Activated CD8-positive, alpha-beta memory T cell treated with anti-CD3 and anti-CD28 coated beads for 24 hours (primary cell): Measurements from ENCODE around the gene RAPGEF2.

Experiments
- DNase-seq: peaks from one replicate; pipeline ENCODE4 v3.0.0-alpha.2; 2020

The RAPGEF2 gene

DNA sequence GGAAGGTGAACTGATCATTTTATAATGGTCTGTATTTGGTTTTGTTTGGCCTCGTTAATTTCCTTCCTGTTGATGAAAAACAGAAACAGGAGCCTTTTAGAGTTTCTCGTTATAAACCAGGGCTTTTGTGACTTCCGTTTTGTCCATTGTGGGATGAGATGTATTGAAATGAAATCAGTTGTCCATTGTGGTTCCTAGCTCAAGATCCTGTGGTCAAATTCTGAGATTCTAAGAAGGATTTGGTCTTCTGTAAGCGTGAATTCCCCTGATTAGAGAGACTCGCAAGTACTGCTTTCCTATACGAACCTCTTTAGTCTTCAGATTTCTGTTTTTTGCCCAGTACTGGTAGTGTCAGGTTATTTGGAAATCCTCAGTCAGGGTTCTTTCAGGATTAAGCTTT is 101.7 kb downstream of the RAPGEF2 start:
- no peak for DNase-seq

DNA sequence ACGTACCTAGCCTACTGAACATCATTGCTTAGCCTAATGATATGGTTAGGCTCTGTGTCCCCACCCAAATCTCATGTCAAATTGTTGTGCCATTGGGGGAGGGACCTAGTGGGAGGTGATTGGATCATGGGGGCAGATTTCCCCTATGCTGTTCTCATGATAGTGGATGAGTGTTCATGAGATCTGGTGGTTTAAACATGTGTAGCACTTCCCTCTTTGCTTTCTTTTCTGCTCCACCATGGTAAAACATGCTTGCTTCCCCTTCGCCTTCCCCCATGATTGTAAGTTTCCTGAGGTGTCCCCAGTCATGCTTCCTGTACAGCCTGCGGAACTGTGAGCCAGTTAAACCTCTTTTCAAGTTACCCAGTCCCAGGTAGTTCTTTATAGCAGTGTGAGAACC is 102.6 kb downstream of the RAPGEF2 start:
- DNase-seq, result no peak

DNA sequence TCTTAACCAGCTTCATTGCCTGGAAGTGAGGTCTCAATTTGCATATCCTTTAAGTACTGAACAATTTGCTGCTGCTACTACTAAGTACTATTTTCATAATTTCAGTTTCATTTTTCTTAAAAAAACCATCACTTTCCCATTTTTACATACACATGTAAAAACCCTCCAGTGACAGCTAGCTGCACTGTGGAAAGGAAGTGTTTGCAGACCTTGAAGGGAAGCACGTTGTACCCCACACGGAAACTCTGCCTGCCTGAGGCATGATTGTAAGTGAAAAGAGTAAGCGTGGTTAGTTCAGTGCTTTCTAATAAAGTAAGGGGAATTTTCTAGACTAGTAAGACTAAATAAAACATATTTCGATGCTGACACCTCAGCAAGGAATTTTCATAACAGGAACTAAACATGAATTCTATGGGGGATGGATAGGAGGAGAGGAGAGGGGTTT is 103.6 kb downstream of the RAPGEF2 start:
- DNase-seq, result peak; percentile 61

DNA sequence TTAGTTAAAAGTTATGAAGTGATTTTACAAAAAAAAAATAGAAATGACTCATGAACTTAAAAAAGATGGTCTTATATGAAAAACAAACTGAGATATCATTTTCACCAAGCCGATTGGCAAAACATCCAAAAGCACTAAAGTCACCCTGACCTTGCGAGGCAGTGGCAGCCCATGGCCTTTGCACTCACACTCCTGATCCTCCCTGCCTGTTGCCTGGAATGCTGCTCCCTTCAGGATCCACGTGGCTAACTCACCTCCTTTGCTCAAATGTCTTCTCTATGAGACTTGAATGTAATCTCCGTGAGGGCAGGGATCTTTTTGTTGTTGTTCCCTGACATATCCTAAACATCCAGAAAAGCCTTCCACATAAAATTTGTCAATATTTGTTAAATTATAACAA is 106.4 kb downstream of the RAPGEF2 start:
- DNase-seq, result no peak

DNA sequence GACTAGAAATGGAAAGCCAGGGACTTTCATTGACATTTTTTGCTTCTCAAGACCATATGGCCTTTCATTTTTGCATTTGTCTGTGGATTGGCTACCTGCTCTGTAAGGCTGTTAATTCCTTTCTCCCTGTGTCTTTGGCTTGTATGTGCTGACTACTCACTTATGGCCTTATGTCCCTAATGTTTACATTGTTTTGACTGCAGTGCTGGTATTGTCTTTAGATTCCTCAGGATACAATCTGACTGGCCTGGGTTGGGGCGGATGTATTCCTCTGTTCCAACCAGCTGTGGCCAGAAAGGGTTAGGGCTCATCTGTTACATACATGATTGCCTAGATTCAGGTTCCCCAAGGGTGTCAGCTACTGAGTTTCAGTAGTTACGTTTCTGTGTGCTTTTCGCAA is 108.1 kb downstream of the RAPGEF2 start:
- DNase-seq, result no peak

DNA sequence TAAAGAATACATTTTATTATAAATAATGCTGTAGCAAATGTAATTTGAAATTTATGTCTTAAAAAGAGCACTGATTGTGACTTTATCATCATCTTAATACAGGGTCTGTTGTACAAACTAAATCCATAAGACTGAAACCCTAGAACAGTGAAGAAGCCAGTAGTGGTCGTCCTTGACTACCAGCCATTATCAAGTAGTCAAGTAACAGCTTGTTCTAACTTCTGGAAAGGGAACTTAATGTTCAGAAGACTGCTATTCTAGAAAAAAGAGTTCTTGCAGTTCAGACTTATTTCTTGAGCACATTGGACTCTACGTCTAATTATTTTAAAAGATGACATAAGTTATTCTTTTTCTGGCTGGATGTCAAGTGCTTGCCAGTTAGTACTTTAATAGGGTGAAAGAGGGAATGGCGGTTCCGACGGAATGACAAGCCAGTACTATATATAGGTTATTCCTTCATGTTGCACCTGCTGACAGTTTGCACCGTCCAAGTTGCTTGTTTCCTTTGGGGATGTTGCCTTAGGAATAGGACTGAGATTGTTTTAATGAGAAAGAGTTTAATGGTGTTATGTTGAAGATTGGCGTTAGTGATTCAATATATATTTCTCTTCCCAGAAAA is 109.9 kb downstream of the RAPGEF2 start:
- no peak for DNase-seq

DNA sequence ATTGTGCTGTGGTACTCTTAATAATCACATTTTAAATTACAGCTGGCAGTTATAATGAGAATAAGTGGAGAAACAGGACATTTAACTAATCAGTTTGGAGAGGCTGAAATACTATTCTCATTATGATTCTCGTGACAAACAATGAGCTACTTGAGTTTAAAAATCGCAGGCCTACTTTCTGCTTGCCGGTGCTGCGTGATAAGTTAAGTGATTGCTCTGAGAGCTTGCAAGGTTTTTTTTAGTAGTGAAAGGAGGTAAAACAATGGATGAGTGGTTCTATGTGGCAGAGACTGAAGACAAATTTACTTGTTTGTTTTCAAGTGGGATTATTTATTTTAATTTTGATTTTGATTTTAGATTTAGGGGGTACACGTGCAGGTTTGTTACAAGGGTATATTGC is 114.0 kb downstream of the RAPGEF2 start:
- DNase-seq, result no peak

DNA sequence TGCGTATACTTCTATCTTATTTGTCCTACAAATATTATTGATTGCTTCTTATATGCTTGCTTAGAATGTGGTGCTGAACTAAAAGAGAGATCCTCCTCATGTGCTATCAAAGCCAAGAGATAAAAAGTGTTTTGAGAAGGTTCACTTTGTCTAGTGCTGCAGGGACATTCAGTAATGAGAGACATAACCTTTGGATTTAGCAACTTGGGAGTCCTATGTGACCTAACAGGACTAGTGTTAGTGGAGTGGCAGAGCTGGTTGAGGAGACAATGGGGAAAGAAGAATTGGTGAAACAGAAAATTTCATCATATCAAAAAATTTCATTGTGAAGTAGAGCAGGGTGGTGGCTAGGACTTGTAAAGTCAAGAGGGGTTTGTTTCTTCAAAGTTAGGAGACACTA is 117.0 kb downstream of the RAPGEF2 start:
- DNase-seq, result no peak

DNA sequence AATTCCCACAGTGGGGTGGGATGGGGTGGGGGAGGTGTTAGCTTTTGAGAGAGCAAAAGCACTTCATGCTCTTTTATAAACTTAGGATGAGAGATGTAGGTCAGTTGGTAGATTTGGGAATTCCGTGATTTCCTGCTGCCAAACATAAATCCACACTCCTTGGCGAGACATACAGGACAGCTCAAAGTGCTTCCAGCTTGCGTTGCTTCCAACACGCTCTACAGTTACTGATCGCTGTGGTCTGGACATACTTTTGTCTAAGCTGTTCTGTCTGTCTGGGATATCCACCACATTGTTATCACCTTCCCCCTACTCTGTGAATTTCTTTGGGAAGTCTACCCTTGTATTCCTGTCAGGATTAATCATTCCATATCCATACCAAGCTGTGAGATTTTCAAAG is 117.5 kb downstream of the RAPGEF2 start:
- DNase-seq, result no peak

DNA sequence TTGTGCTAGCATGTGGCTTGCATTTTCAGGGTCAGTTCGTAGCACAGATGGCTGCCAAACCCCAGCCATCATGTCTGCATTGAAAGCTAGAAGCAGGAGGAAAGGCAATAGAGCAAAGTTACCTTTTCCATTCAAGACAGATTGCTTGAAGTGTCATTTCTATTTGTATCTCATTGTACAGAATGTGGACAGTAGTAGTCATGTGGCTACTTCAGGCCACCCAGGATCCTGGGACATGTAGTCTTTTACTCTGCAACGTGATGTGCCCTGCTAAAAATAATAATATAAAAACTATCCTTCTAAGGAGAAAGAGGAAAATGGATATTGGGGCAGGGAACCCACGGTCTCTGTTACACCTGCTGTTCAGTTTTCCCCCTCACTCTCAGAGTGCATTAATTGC is 118.4 kb downstream of the RAPGEF2 start:
- no peak for DNase-seq

DNA sequence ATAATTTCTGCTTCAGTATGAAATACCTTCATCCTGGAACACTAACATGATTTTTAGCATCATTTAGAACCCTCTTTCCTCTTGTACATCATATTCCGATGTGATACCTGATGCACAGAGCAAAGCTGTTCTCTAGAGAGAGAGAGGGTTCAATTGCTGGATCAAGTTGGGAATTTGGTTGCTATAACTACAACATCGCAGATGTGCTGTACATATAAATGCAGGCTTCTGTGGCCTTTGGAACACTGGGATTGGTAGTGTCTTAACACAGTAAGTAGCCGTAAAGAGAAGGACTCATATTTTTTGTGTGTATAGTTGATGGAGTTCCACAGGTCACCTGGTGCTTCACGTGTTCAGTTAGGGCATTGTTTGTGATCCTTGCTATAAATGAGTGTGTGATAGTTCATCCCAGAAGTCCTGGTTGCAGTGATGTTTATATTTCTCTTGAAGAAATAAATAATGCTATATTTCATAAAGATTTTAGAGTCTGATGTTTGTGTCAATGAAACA is 119.2 kb downstream of the RAPGEF2 start:
- no peak for DNase-seq

DNA sequence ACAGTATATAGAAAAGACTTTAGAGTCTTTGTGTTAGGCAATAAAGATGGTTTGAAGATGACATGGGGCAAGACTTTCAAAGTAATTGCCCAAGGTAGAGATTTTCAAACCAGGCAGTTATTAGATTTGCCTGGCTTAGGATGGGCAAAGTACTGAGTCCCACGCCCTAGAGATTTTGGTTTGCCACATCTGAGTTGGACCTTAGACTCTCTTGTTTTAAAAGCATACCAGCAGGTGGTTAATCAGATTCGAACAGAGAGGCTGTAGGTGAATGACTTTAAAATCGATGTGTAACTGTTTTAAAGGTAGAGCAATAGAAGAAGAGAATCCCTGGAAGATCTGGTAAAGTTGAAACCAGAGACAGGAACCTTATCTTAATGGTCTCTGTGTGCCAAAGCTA is 121.5 kb downstream of the RAPGEF2 start:
- DNase-seq, result no peak

DNA sequence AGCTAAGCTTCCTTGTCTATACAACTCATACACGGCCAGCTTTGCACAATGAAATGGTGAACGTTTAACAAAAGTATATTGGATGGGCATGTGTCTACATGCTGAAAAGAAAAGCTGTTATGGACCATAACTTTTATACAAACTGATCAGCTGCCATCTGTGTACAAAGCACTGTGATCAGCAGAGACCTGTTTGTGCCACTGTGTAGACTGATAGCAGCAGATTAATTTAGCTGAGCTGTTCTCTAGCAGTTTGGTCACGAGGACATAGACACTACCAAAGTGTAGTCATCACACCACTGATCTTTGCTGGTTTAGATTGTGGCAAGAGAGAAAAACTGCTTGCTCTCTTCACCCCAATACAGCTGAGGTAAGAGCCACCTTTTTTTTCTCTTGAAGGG is 124.5 kb downstream of the RAPGEF2 start:
- DNase-seq, result no peak

DNA sequence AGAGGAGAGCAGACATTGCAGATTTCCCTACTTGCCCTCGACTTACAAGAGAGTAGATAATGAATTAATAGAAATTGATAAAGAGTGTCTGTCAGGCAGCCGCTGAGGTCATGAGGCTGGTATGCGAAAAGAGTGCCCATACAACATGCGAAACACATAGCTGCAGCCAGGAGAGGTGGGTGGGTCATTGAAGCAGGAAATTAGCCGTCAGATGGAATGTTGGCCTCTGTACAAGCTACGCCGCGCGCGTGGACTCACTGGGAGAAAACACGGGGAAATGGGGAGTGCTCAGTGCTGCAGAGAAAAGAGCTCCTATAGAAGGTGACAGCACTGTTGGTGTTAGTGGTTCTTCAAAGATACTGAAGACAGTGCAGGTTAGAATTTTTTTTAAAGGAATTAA is 125.1 kb downstream of the RAPGEF2 start:
- DNase-seq, result no peak

DNA sequence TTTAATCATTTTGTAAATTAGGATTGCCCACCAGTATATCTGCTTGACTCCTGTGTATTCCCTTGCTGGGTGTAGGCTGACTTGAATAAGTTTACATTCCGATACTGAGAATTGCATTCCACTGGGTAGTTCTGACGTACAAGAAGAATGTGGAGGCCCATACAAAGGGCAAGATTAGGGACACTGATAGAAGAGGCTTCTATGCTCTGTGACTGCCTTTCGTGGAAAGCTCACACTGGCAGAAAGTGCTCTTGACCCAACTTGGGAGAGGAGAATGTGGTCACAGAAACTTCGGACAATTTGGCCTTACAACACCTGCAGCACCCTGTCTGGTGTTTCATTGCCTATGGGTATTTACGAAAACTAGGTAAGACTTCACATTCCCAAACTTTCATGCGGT is 126.3 kb downstream of the RAPGEF2 start:
- DNase-seq, result no peak

DNA sequence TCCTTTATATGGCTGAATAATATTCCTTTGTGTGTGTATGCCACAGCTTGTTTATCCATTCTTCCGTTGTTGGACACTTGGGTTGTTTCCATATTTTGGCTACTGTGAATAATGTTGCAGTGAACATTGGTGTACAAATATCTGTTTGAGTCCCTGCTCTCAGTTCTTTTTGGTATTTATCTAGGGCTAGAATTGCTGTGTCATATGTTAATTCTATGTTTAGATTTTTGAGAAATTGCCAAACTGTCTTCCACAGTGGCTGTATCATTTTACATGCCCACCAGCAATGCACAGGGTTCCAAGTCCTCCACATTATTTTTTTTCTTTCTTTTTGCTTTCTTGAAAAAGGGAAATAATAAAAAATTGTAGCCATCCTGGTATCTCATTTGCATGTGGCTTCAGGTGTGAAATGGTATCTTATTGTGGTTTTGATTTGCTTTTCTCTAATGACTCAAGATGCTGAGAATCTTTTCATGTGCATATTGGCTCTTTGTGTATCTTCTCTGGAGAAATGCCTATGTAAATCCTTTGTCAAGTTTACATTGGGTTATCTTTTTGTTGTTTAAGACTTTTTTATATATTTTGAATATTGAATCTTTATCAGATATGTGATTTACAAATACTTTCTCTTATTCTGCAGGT is 129.7 kb downstream of the RAPGEF2 start:
- DNase-seq, result no peak

DNA sequence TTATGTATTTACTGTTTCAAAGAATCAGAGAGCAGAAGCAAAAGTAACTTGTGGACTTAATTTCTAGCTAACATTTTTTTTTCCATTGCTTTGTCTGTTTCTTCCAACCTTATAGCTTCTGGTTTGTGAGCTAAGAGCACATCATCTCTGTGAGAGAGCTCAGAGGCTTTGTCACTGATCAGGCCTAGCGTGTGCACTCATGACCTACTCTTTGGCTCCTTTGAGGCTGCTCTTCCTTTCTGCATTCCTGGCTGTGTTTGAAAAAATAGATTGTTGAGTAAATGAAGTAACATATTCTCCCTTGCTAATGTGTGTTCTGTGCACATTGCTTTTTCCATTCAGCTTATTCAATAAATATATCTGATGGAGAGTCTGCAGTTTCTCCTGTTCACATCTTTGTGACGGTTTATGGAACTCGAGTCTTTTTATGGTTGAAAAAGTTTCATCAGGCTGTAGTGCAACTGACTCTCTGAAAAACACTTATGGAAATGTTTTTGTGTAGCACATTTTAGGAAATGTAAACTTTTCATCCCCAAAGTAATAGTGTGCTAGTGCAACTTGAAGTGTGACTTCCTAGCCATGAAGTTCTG is 133.0 kb downstream of the RAPGEF2 start:
- DNase-seq, result no peak

DNA sequence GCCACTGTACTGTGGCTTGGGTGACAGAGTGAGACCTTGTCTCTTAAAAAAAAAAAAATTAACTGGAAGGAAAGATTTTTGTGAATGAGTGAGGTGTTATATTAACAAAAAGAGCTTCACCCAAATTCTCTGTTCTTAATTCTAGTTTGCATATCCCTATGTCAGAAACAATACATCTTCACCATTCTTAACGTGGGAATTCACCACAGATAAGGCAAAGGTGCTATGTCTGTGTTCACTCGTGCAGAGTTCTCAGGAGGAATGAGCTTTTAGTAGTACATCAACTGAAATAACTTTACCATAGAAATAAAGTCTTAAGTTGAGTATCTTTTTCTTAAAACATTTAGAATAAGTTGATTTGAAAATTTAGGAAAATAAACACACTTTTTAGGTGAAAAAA is 135.1 kb downstream of the RAPGEF2 start:
- no peak for DNase-seq

DNA sequence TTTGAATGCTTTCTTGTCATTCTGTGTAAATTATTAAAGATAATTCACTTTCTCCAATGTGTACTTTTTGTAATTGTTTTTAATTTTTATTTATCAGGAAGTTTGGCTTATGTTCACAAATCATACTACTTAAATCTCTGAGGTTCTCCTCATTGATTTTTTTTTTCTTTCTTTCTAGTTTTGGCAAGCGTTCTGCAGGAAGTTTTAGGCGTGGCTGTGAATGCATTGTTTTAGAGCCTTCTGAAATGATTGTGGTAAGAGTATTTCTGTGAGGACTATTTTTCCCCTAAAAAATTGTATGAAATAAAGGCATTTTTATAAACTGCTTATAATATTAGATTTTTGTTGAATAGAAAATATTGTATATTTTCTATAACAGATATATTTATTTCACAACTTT is 135.8 kb downstream of the RAPGEF2 start:
- no peak for DNase-seq

DNA sequence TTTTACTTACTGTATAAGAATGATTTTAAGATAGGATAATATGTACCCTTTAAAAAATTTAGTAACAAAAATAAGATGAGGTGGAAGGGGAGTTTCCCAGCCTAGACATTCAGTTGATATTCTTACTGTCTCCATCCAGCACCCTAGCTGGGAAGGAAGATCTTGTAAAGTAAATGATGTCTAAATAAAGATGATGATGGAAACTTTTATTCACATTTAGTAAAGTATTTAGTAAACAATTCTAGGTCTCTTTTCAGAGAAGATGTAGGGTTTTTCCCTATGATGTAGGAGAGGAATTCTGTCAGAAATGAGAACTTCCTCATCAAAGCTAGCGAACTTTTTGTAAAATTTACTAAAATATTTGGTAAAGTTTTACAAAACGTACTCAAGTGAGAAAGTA is 136.8 kb downstream of the RAPGEF2 start:
- DNase-seq, result no peak

DNA sequence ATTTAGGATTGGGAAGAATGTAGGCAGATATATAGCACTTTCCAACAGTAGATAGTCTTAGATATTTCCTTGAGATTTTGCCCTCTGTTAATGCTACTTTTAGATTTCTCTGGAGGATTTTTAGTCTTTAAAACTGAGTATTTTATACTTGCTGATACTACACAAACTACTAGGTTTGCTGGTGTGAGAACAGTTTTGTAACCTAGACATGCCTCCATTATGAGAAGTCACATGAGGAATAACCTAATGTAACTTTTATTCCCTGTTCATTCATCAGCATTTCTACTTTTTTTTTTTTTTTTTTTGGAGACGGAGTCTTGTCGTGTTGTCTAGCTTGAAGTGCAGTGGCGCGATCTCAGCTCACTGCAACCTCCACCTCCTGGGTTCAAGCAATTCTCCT is 137.2 kb downstream of the RAPGEF2 start:
- DNase-seq, result no peak

DNA sequence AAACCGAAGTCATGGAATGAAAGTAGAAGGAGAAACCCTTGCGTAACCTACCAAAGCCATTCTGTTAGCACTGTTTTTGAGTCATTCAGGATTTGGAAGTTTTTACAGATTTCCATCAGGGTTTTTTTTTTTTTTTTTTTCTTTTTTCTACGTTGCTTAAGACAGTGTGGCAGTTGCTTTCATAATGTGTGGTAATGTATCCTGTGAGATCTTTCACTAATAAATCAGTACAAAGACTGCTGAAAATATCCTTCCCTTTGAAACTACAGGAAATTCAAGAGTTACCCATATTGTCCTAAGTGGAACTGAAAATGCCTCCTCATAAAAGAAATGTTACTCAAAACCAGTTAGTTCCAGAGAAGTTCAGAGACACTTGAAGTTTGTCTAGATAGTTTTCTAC is 137.8 kb downstream of the RAPGEF2 start:
- DNase-seq, result no peak

DNA sequence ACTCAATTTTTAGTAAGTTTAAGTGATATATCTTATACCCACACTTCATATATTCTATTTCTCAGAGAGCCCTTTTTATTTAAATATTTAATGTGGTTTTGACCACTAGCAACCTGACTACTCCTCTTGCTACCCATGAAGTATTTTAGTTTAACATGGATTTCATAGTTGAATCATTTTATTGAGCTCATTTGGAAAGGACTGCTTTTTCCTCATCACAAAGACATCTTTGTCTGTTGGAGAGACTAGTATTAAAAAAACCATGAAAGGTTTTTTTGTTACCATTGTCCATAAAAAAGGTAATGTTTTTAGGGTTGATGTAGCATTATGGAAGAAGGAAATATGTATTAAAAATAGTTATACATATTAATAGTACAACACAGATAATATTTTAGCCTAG is 139.5 kb downstream of the RAPGEF2 start:
- DNase-seq, result no peak

DNA sequence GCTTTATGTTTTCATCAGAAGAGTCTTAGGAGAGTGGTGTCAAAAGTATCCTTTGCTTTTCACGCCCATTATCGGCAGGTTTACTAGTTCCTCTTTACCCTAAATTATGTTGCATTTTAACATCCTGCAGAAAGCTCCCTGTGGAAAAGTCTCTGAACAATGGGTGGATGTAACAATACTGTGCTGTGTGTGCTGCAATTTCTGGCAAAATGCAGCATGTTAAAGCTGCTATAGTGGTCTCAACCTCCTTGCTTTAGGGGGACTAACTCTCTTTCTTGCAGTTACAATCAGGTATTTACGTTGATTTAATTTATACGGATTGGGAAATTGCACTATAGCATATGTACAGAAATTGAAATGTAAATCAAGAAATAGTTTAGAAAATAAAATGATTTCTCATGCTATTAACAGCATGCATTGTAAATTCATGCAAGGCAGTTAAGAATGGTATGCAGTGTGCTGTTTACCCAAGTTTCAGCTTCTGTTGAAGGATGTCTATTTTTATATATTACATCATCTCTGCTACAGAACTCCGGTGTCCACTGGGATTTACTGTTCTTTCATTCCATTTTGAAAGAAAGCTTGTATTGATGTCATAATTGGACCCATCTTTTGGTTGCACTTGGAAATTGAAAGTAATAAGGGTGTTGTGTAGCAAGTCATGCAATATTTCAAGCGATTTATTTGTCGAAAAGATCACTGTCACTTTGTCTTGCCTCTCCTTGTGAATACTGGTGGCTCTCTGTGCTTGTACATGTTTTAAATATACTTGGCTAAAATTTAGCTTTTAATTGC is 145.7 kb downstream of the RAPGEF2 start:
- no peak for DNase-seq
